Upper lobe of right lung (tissue), 1 donor: ENCODE data around the gene PTPRCAP. TPM values are rescaled to one million over a fixed set of nuclear protein-coding genes. Genes with fewer than 3 reads are reported as not detected.
"Not testable (repeated sequence)": the region's sequence is repeated elsewhere in the genome, so short reads cannot be mapped to it uniquely, and the experiment has no call there.

ENCODE experiments used
- ATAC-seq: fragments of 200-7000 bp; cut with Tn5 transposase; one replicate; pipeline ENCODE4 v1.9.1; 2020; ENCODE audit warnings: mild to moderate bottlenecking, moderate library complexity
- DNase-seq: peaks from one replicate; pipeline ENCODE4 v3.0.0-alpha.2; 2020
- H3K27ac ChIP-seq: fragments of 200-600 bp; one replicate; pipeline ENCODE4 v1.8.0; 2022
- H3K27me3 ChIP-seq: fragments of 200-600 bp; one replicate; pipeline ENCODE4 v1.8.0; 2022; ENCODE audit warnings: mild to moderate bottlenecking
- H3K36me3 ChIP-seq: fragments of 200-600 bp; one replicate; pipeline ENCODE4 v1.8.0; 2022
- H3K4me1 ChIP-seq: fragments of 200-600 bp; one replicate; pipeline ENCODE4 v1.8.0; 2022
- H3K4me3 ChIP-seq: fragments of 200-600 bp; one replicate; pipeline ENCODE4 v1.8.0; 2022; ENCODE audit warnings: mild to moderate bottlenecking
- H3K9me3 ChIP-seq: fragments of 200-600 bp; one replicate; pipeline ENCODE4 v1.8.0; 2022
- intact Hi-C: fragments of 100-400 bp; cut with DNase I; formaldehyde crosslinking; loops from one replicate; pipeline ENCODE4 v1.11.0; 2022
- long read RNA-seq: library from polyadenylated mRNA; unstranded; transcript quantifications from one replicate; pipeline ENCODE4 v2.0.0, GENCODE V29; 2021
- total RNA-seq: library from RNA; stranded (reverse); fragmentation: NEBNext Ultra II Directional; extraction: Animal tissue kit (Norgen Biotek cat#: 25700); gene quantifications from one replicate; pipeline ENCODE4 v1.2.1, GENCODE V29; 2021
- TF ChIP-seq, protein P1 (sequence below): fragments of 200-600 bp; IDR thresholded peaks from one replicate; pipeline ENCODE4 v1.8.0; 2022; ENCODE audit warnings: antibody characterized with exemption
- donor health status: DM: no; HTN: yes; CAD: no; lungs with severe emphysema.

PTPRCAP gene, protein sequence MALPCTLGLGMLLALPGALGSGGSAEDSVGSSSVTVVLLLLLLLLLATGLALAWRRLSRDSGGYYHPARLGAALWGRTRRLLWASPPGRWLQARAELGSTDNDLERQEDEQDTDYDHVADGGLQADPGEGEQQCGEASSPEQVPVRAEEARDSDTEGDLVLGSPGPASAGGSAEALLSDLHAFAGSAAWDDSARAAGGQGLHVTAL
- total RNA-seq: 17.7 TPM
- long read RNA-seq, transcript PTPRCAP-201 (2 exons, 1,292 nt): major isoform, 9 of 10 reads
- long read RNA-seq, partial matches to known transcripts: 0 of 10 reads
- long read RNA-seq, other reads (novel, unspliced or antisense): 1 of 10 reads

GRCh38 chr11:67437082-67437808 is at the start of gene PTPRCAP:
Gene PTPRCAP, minus strand, starts transcription at chr11:67437682. Its CDS starts 63 bp downstream, at chr11:67437619.
- Histone ChIP-seq H3K27ac (peak within 1 kb of the TSS; percentile 65), H3K4me1 (peaks cover 9% of the 10 kb centered on the region)

GRCh38 chr11:67486481-67487195 is 49.2 kb upstream of the PTPRCAP start:
- H3K36me3 ChIP-seq: peaks cover 42% of the 10 kb centered on the region
- no peak for ATAC-seq
- H3K9me3 ChIP-seq: no peaks in the 10 kb centered on the region
- no peak overlapping the region for H3K4me3 ChIP-seq
- no peaks in the 10 kb centered on the region for H3K27me3 ChIP-seq
- peaks cover 36% of the 10 kb centered on the region for H3K4me1 ChIP-seq
- DNase-seq: no peak
- TF ChIP-seq, protein P1, sequence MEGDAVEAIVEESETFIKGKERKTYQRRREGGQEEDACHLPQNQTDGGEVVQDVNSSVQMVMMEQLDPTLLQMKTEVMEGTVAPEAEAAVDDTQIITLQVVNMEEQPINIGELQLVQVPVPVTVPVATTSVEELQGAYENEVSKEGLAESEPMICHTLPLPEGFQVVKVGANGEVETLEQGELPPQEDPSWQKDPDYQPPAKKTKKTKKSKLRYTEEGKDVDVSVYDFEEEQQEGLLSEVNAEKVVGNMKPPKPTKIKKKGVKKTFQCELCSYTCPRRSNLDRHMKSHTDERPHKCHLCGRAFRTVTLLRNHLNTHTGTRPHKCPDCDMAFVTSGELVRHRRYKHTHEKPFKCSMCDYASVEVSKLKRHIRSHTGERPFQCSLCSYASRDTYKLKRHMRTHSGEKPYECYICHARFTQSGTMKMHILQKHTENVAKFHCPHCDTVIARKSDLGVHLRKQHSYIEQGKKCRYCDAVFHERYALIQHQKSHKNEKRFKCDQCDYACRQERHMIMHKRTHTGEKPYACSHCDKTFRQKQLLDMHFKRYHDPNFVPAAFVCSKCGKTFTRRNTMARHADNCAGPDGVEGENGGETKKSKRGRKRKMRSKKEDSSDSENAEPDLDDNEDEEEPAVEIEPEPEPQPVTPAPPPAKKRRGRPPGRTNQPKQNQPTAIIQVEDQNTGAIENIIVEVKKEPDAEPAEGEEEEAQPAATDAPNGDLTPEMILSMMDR: no peak
- intact Hi-C loops: no loop called here
- H3K27ac ChIP-seq: no peak overlapping the region

More at GRCh38 chr11:67437082-67437808, at the start of gene PTPRCAP:
- DNase-seq: no peak
- Histone ChIP-seq H3K36me3 (peaks cover 53% of the 10 kb centered on the region), H3K4me3 (peak within 1 kb of the TSS; percentile 40), H3K27me3 (no peaks in the 10 kb centered on the region), H3K9me3 (no peaks in the 10 kb centered on the region)
- peak; percentile 8 for ATAC-seq
- TF ChIP-seq, protein P1: no peak
- intact Hi-C loops: no loop called here

DNA sequence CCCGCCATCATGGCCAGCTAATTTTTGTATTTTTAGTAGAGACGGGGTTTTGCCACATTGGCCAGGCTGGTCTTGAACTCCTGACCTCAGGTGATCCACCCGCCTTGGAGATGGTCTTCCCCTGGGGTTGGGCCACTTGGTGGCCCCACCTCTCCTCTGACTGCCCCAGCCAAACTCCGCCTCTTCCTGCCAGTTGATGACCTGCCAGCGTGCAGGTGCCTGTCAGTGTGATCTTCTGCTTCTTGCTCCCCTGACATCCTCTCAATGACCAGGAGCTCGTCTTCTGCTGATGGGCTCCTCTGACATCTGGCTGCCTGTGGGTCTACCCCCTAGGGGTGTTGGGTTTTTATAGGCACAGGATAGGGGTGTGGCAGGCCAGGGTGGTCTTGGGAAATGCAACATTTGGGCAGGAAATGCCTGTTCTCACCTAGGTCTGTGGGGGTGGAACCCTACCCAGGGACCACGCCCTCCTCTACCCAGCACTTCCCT is 48.4 kb upstream of the PTPRCAP start:
- H3K27me3 ChIP-seq, ATAC-seq, H3K27ac ChIP-seq, DNase-seq, intact Hi-C loops, H3K4me3 ChIP-seq, H3K9me3 ChIP-seq: not testable (repeated sequence)
- Histone ChIP-seq H3K4me1 (peaks cover 36% of the 10 kb centered on the region), H3K36me3 (peaks cover 38% of the 10 kb centered on the region)

DNA sequence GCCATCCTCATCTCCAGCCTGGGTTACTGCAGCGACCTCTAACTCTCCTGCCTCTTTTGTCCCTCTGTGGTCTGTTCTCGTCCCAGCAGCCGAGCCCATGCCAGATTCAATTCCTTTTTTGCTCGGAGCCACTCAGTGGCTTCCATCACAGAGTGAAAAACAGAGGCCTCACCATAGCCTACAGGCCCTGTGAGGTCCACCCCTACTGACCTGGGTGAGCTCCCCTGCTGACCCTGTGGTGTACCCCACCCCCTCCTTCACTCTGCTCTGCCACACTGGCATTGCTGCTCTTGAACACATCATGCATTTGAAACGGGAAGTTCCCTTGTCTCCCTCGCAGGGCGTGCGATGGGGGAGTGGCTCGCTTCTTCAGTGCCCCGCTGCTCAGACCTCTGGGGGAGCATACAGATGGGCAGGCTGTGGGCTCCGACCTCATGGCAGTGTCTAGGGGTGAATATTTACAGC is 47.4 kb upstream of the PTPRCAP start:
- intact Hi-C loops: no loop called here
- peaks cover 36% of the 10 kb centered on the region for H3K4me1 ChIP-seq
- peaks cover 28% of the 10 kb centered on the region for H3K36me3 ChIP-seq
- H3K9me3 ChIP-seq: no peaks in the 10 kb centered on the region
- DNase-seq: no peak
- no peak overlapping the region for H3K27ac ChIP-seq
- no peak overlapping the region for H3K4me3 ChIP-seq
- no peak for ATAC-seq
- no peaks in the 10 kb centered on the region for H3K27me3 ChIP-seq
- TF ChIP-seq, protein P1: no peak

- Histone ChIP-seq H3K4me1 (peaks cover 36% of the 10 kb centered on the region), H3K27me3 (no peaks in the 10 kb centered on the region), H3K27ac (peak overlapping the region; percentile 88), H3K4me3 (peak overlapping the region; percentile 62), H3K36me3 (peaks cover 19% of the 10 kb centered on the region), H3K9me3 (no peaks in the 10 kb centered on the region)
- DNase-seq (no peak), ATAC-seq (no peak)
- TF ChIP-seq, protein P1: no peak
- intact Hi-C loops: no loop called here
Measured at GRCh38 chr11:67483831-67484665, 46.6 kb upstream of the PTPRCAP start.
